Measurements from ENCODE around the gene RNASE4. TPM values are rescaled to one million over a fixed set of nuclear protein-coding genes. Genes with fewer than 3 reads are reported as not detected.
"Not testable (repeated sequence)": the region's sequence is repeated elsewhere in the genome, so short reads cannot be mapped to it uniquely, and the experiment has no call there.

RNASE4 gene
- total RNA-seq, 1 donor from 2014 or later = 5.6 TPM

DNA sequence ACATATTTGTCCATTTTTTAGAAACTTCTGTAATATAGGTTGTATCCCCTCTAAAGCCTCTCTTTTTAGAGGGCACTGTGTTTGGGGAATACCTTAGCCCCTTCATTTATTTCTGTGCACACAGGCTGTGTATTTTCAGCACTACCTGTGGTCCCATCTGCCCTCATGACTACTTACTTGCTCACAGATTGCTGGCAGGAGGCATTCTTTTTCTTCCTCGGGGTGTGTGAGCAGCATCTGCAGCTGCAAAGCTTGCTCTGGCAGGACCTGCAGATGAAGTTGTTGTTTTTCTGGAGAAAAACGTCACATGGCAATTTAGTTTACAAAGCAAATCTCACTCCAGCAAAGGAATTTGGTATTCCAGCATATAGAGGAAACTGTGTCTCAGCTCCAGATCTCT, 28.5 kb downstream of the RNASE4 start:
- Histone ChIP-seq H3K27me3 (ENCODE audit: control insufficient read depth, insufficient read depth, low read length) (no peaks in the 10 kb centered on the region), H3K4me3 (ENCODE audit: low read depth, low read length) (no peak overlapping the region), H3K36me3 (ENCODE audit: control insufficient read depth, insufficient read depth, low read length) (no peaks in the 10 kb centered on the region)
- TF ChIP-seq CTCF (IDR thresholded peaks at IDR 0.05; ENCODE audit: insufficient read depth, low read length, poor library complexity, severe bottlenecking) = no peak
- DNase-seq (ENCODE audit: low read depth) = no peak

- Histone ChIP-seq H3K36me3 (ENCODE audit: control insufficient read depth, insufficient read depth, low read length) (no peaks in the 10 kb centered on the region), H3K27me3 (ENCODE audit: control insufficient read depth, insufficient read depth, low read length) (no peaks in the 10 kb centered on the region), H3K4me3 (ENCODE audit: low read depth, low read length) (no peak overlapping the region)
- no peak for TF ChIP-seq CTCF (IDR thresholded peaks at IDR 0.05; ENCODE audit: insufficient read depth, low read length, poor library complexity, severe bottlenecking)
- DNase-seq (ENCODE audit: low read depth) = no peak
These were observed 30.4 kb downstream of the RNASE4 start for GRCh38 chr14:20714593-20715250.

DNA sequence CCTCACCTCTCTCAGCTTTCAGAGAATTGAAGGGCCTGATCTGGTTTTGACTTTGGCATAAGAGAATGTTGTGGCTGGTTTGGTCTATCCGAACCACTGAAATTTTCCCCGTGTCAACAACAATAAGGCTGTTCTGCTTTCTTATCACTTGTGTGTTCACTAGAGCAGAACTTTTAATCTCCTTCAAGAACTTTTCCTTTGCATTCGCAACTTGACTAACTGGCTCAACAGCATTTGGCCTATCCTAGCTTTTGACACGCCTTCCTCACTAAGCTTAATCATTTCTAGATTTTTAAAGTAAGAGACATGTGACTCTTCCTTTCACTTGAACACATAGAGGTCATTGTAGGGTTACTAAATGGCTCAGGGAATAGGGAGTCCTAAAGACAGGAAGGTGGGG, 35.4 kb downstream of the RNASE4 start:
- DNase-seq (ENCODE audit: low read depth) = no peak

DNA sequence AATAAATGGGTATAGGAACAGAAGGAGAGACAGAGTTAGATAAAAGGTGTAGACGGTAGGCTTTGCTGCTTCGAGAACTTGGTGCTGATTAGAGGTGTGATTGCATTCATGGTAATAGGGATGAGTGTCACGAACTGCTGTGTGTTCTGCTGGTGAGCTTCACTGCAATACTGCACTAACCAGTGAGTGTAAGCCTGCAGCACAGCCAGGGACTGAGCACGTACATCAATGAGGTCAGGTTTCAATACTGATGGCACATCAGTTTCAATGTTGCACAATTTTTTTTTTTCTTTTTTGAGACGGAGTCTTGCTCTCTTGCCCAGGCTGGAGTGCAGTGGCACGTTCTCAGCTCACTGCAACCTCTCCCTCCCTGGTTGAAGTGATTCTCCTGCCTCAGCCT, 36.4 kb downstream of the RNASE4 start:
- Histone ChIP-seq H3K36me3 (ENCODE audit: control insufficient read depth, insufficient read depth, low read length) (no peaks in the 10 kb centered on the region), H3K27me3 (ENCODE audit: control insufficient read depth, insufficient read depth, low read length) (peaks cover 9% of the 10 kb centered on the region), H3K4me3 (ENCODE audit: low read depth, low read length) (no peak overlapping the region)
- TF ChIP-seq CTCF (IDR thresholded peaks at IDR 0.05; ENCODE audit: insufficient read depth, low read length, poor library complexity, severe bottlenecking) = no peak
- DNase-seq (ENCODE audit: low read depth) = no peak

More for the DNA sequence above, 35.4 kb downstream of the RNASE4 start:
- Histone ChIP-seq H3K36me3 (ENCODE audit: control insufficient read depth, insufficient read depth, low read length) (no peaks in the 10 kb centered on the region), H3K27me3 (ENCODE audit: control insufficient read depth, insufficient read depth, low read length) (peaks cover 9% of the 10 kb centered on the region), H3K4me3 (ENCODE audit: low read depth, low read length) (no peak overlapping the region)
- no peak for TF ChIP-seq CTCF (IDR thresholded peaks at IDR 0.05; ENCODE audit: insufficient read depth, low read length, poor library complexity, severe bottlenecking)

GRCh38 chr14:20722016-20722415, 37.7 kb downstream of the RNASE4 start:
- H3K4me3 ChIP-seq (ENCODE audit: low read depth, low read length) = no peak overlapping the region
- H3K27me3 ChIP-seq (ENCODE audit: control insufficient read depth, insufficient read depth, low read length) = peaks cover 9% of the 10 kb centered on the region
- DNase-seq (ENCODE audit: low read depth) = no peak
- no peak for TF ChIP-seq CTCF (IDR thresholded peaks at IDR 0.05; ENCODE audit: insufficient read depth, low read length, poor library complexity, severe bottlenecking)
- no peaks in the 10 kb centered on the region for H3K36me3 ChIP-seq (ENCODE audit: control insufficient read depth, insufficient read depth, low read length)

DNA sequence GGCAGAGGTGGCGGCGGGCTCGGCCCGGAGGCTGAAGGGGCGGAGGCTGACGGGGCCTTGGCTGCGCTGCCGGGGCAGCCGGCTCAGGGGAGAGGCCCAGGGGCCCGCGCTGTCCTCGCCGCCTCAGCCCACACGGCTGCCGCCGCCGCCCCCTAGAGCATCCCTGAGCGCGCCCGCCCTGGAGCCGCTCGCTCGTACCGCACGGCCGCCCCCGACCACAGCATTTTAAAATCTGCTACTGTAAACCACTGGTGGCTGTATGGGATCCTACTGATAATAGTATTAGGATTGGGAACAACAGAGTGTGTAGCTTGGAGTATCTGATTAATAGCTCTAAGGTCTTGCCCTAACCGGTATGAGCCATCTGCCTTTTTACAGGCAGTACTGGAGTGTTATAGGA, 39.1 kb downstream of the RNASE4 start:
- Histone ChIP-seq H3K27me3 (ENCODE audit: control insufficient read depth, insufficient read depth, low read length) (peaks cover 9% of the 10 kb centered on the region), H3K36me3 (ENCODE audit: control insufficient read depth, insufficient read depth, low read length) (no peaks in the 10 kb centered on the region), H3K4me3 (ENCODE audit: low read depth, low read length) (no peak overlapping the region)
- no peak for DNase-seq (ENCODE audit: low read depth)
- no peak for TF ChIP-seq CTCF (IDR thresholded peaks at IDR 0.05; ENCODE audit: insufficient read depth, low read length, poor library complexity, severe bottlenecking)

DNA sequence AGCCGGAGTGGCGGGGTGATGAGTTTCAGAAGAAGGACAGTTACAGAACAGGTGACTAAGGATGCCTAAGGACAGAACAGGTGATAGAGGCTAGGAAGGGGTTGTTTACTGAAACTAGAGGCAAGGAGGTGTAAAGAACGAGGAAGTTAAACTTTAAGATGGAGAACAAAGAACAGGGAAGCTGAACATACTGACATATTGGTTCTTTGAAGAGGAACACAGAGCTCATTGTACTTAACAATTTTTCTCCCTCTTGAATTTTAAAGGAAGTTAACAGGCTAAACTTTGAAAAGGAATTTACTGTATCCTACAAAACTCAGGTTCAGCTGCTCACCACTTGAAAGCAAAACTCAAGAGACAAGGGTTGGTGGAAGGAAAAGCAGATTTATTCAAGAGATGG, 41.8 kb downstream of the RNASE4 start:
- not testable (repeated sequence) for H3K4me3 ChIP-seq (ENCODE audit: low read depth, low read length); H3K36me3 ChIP-seq (ENCODE audit: control insufficient read depth, insufficient read depth, low read length); H3K27me3 ChIP-seq (ENCODE audit: control insufficient read depth, insufficient read depth, low read length); DNase-seq (ENCODE audit: low read depth)
